Adrenal gland (tissue), 12 donors: Measurements from ENCODE around the gene RBM47. TPM values are rescaled to one million over a fixed set of nuclear protein-coding genes. Genes with fewer than 3 reads are reported as not detected.
A peak's percentile ranks its signal among the peaks of the same experiment; 100 is the strongest.

ENCODE experiments used
- DNase-seq, 7 donors: peaks; one replicate each; pipeline ENCODE4 v3.0.0-alpha.2; 2019 to 2020
- H3K27ac ChIP-seq, 5 donors: fragments of 200-600 bp; sonication (generic) in 4 of 5; 1 replicate in 3 of 5; 2 replicates in 2 of 5; pipeline versions ENCODE4 v1.5.1 to v1.8.0; 2016 to 2020; ENCODE audit warnings: mild to moderate bottlenecking in 1 of 5
- H3K27me3 ChIP-seq: fragments of 200-600 bp; 2 replicates; pipeline ENCODE4 v1.8.0; 2021
- H3K36me3 ChIP-seq, 2 donors: fragments of 200-600 bp; replicated peaks in 1 of 2; 1 replicate in 1 of 2; 2 replicates in 1 of 2; pipeline versions ENCODE4 v1.5.1 to v1.8.0; 2018 to 2022
- H3K4me1 ChIP-seq, 2 donors: fragments of 200-600 bp; replicated peaks in 1 of 2; 1 replicate in 1 of 2; 2 replicates in 1 of 2; pipeline versions ENCODE4 v1.5.1 to v1.8.0; 2018 to 2021
- H3K4me3 ChIP-seq, 4 donors: fragments of 200-600 bp; sonication (generic) in 3 of 4; one replicate each; pipeline ENCODE4 v1.5.1; 2016 to 2018
- H3K9me3 ChIP-seq, 3 donors: fragments of 200-600 bp; sonication (generic) in 1 of 3; replicated peaks in 1 of 3; 1 replicate in 2 of 3; 2 replicates in 1 of 3; pipeline versions ENCODE4 v1.5.1 to v1.8.0; 2016 to 2021
- CTCF ChIP-seq, 6 experiments: fragments of 450-650 bp in 4 of 6; fragments of 200-600 bp in 2 of 6; sonication (generic) in 1 of 6; IDR thresholded peaks; 1 replicate in 5 of 6; 2 replicates in 1 of 6; pipeline versions ENCODE4 v1.5.1 to v1.8.0; 2016 to 2021; ENCODE audit warnings: antibody characterized with exemption in 6 of 6, mild to moderate bottlenecking in 2 of 6, moderate library complexity in 1 of 6
- POLR2A ChIP-seq, 2 donors: fragments of 450-650 bp; IDR thresholded peaks; one replicate each; pipeline ENCODE4 v1.6.1; 2017; ENCODE audit warnings: antibody characterized with exemption in 2 of 2, mild to moderate bottlenecking in 2 of 2, moderate library complexity in 1 of 2
- WGBS, 4 donors: extraction: QIAGEN DNeasy Blood & Tissue Kit in 2 of 4; methylation state at CpG; one replicate each; pipeline versions ENCODE4 v1.1.5 to v1.1.7; 2013 to 2017; 5-methylcytosine and 5-hydroxymethylcytosine counted together
- intact Hi-C, 2 donors: fragments of 100-400 bp; cut with DNase I; formaldehyde crosslinking; loops; one replicate each; pipeline versions ENCODE4 v1.14.1 to v1.15.0; 2022 to 2023
- polyA plus RNA-seq, 3 donors: library from polyadenylated mRNA; stranded (reverse); fragments of 200-250 nt in 2 of 3; fragments of 350-450 nt in 1 of 3; fragmentation: Illumina TruSeq in 1 of 3; extraction: RNeasy Lipid Tissue Mini Kit (QIAGEN cat#74804) in 1 of 3; gene quantifications; one replicate each; pipeline ENCODE4 v1.2.3, GENCODE V29; 2013 to 2014
- total RNA-seq, 9 donors: library from RNA; depleted of rRNA in 4 of 9; stranded (reverse); fragments of >200 nt in 4 of 9; fragments of 120-200 nt in 1 of 9; fragmentation: NEBNext Ultra II Directional in 1 of 9; extraction: Animal tissue kit (Norgen Biotek cat#: 25700) in 1 of 9; gene quantifications; one replicate each; pipeline versions ENCODE4 v1.1.0 to v1.2.4, GENCODE V29; 2013 to 2023
- donor health status: healthy with polysubstance abuse.
- donor health status: Bipolar disorder and iron deficiency.
- donor health status: DM: yes; HTN: yes; CAD: no.
- donor health status: DM: no; HTN: no; CAD: no.
- donor health status: DM: no; HTN: no; CAD: no.
- donor health status: DM: yes; HTN: yes; CAD: no.

The RBM47 gene
- total and polyA plus RNA-seq, 12 donors, result 25.7 to 370 (median 155) TPM

- H3K4me1 ChIP-seq, result peaks cover 18 to 25% of the 10 kb centered on the region in 2 donors
- no peaks in the 10 kb centered on the region for H3K9me3 ChIP-seq
- H3K36me3 ChIP-seq, result no peaks in the 10 kb centered on the region
- no peak overlapping the region for H3K4me3 ChIP-seq
- DNase-seq, result no peak
- intact Hi-C loops, result no loop called here
- H3K27me3 ChIP-seq, result no peaks in the 10 kb centered on the region
- 86 to 98% (median 92%) methylated on average over 3 of the region's 3 CpGs for WGBS, 4 donors
- TF ChIP-seq CTCF (IDR thresholded peaks at IDR 0.05) (no peak), POLR2A (IDR thresholded peaks at IDR 0.05) (no peak)
- H3K27ac ChIP-seq, result peak overlapping the region in 1 of 5 donors; percentile 22
Observed at GRCh38 chr4:40531636-40532023, 98.0 kb downstream of the RBM47 start.

DNA sequence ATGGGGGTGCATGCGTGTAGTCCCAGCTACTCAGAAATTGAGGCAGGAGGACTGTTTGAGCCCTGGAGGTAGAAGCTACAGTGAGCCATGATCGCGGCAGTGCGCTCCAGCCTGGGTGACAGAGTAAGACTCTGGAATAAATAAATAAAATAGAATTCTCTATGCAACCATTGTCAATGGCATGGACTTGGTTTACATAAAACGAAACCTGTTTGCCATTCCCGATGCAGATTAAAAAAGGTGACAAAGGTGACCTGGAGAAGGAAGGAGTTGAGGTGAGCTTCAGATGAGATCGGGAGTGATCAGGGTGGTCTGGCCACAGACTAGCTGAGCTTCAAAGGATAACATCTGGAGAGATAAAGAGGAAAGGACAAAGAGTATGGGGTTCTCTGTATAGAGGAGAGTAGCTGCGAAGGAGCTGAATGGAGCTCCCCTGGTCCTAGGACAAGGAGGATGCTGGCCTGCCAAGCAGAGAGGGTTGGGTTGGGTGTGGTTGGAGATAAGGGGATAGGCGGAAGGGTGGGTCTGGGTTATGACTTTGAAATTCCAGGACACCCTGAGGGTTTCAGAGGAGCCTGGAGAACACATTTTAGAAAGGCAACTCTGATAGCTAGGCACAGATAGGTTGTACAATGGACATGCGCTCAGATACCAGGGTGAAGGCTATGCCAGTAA lies 98.6 kb downstream of the RBM47 start:
- H3K4me3 ChIP-seq, result no peak overlapping the region
- TF ChIP-seq POLR2A (IDR thresholded peaks at IDR 0.05), result no peak
- no peak for TF ChIP-seq CTCF (IDR thresholded peaks at IDR 0.05)
- peaks cover 23 to 25% of the 10 kb centered on the region in 2 donors for H3K4me1 ChIP-seq
- WGBS, 4 donors, result 87 to 91% (median 90%) methylated on average over 10 of the region's 10 CpGs
- H3K9me3 ChIP-seq, result no peaks in the 10 kb centered on the region
- intact Hi-C loops, result no loop called here
- no peaks in the 10 kb centered on the region for H3K36me3 ChIP-seq
- no peak for DNase-seq
- H3K27me3 ChIP-seq, result no peaks in the 10 kb centered on the region
- peak overlapping the region in 1 of 5 donors; percentile 22 for H3K27ac ChIP-seq

DNA sequence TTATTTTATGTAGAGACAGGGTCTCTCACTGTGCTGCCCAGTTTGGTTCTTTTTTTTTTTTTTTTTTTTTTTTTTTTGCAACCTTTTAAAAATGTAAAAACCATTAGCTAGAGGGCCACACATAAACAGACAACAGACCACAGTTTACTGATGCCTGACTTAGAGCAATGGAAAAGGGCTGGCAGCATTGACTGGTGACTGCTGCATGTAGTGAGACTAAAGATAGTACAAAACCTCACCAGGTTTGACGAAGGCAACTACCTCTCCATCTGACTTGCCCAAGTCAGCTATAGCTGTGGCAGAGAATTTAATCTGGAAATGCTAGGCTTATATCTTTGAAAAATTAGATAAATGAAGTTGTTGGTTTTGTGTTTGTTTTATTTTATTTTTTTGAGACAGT lies 102.9 kb downstream of the RBM47 start:
- H3K9me3 ChIP-seq, result no peaks in the 10 kb centered on the region
- WGBS, 4 donors, result 62 to 92% (median 69%) methylated on average over 1 of the region's 1 CpG
- no peaks in the 10 kb centered on the region for H3K27me3 ChIP-seq
- H3K4me3 ChIP-seq, result no peak overlapping the region
- no peak for DNase-seq
- no peak for TF ChIP-seq POLR2A (IDR thresholded peaks at IDR 0.05)
- no peak for TF ChIP-seq CTCF (IDR thresholded peaks at IDR 0.05)
- intact Hi-C loops, result no loop called here
- peaks cover 33 to 39% of the 10 kb centered on the region in 2 donors for H3K4me1 ChIP-seq
- peak overlapping the region; percentile 79 to 91 (median 87) for H3K27ac ChIP-seq
- no peaks in the 10 kb centered on the region for H3K36me3 ChIP-seq

GRCh38 chr4:40525752-40526598 lies 103.7 kb downstream of the RBM47 start:
- peak; percentile 74 to 90 (median 84) for DNase-seq
- intact Hi-C loops, result no loop called here
- Histone ChIP-seq H3K9me3 (no peaks in the 10 kb centered on the region), H3K4me3 (no peak overlapping the region), H3K27me3 (no peaks in the 10 kb centered on the region), H3K4me1 (peaks cover 39 to 41% of the 10 kb centered on the region in 2 donors), H3K27ac (peak overlapping the region; percentile 79 to 91 (median 87)), H3K36me3 (no peaks in the 10 kb centered on the region)
- TF ChIP-seq POLR2A (IDR thresholded peaks at IDR 0.05) (peak in 1 of 2 donors; percentile 62), CTCF (IDR thresholded peaks at IDR 0.05) (no peak)
- 19 to 44% (median 36%) methylated on average over 8 of the region's 8 CpGs for WGBS, 4 donors
